Upper lobe of left lung (tissue), 6 donors: ENCODE measurements around the gene MUC5AC. TPM values are rescaled to one million over a fixed set of nuclear protein-coding genes. Genes with fewer than 3 reads are reported as not detected.
A peak's percentile ranks its signal among the peaks of the same experiment; 100 is the strongest.

Experiments used
- ATAC-seq, 2 donors: fragments of 200-7000 bp; cut with Tn5 transposase; one replicate each; pipeline ENCODE4 v1.9.1; 2022; ENCODE audit warnings: mild to moderate bottlenecking in 2 of 2, moderate library complexity in 2 of 2; ENCODE audit not compliant: low FRiP score in 2 of 2
- DNase-seq, 2 donors: peaks; one replicate each; pipeline ENCODE4 v3.0.0-alpha.2; 2019 to 2020
- H3K27ac ChIP-seq, 4 donors: fragments of 200-600 bp; sonication (generic); one replicate each; pipeline ENCODE4 v1.5.1; 2016 to 2019
- H3K27me3 ChIP-seq, 4 donors: fragments of 200-600 bp; sonication (generic); one replicate each; pipeline ENCODE4 v1.5.1; 2017 to 2019
- H3K36me3 ChIP-seq, 4 donors: fragments of 200-600 bp; sonication (generic); one replicate each; pipeline ENCODE4 v1.5.1; 2016 to 2019
- H3K4me1 ChIP-seq, 4 donors: fragments of 200-600 bp; sonication (generic); one replicate each; pipeline ENCODE4 v1.5.1; 2018 to 2019
- H3K4me3 ChIP-seq, 4 donors: fragments of 200-600 bp; sonication (generic); one replicate each; pipeline ENCODE4 v1.5.1; 2017 to 2019; ENCODE audit warnings: mild to moderate bottlenecking in 2 of 4, moderate library complexity in 1 of 4
- H3K9me3 ChIP-seq, 4 donors: fragments of 200-600 bp; sonication (generic); one replicate each; pipeline ENCODE4 v1.5.1; 2018 to 2019
- EP300 ChIP-seq, 4 donors: sonication (generic); formaldehyde crosslinking; IDR thresholded peaks; one replicate each; pipeline ENCODE4 v1.5.1; 2017; ENCODE audit warnings: antibody characterized with exemption in 4 of 4, control low read depth in 2 of 4
- POLR2A ChIP-seq, 4 donors: fragments of 450-650 bp; IDR thresholded peaks; one replicate each; pipeline ENCODE4 v1.5.1; 2016 to 2017; ENCODE audit warnings: antibody characterized with exemption in 4 of 4, mild to moderate bottlenecking in 2 of 4
- POLR2AphosphoS5 ChIP-seq, 2 donors: sonication (generic); formaldehyde crosslinking; IDR thresholded peaks; one replicate each; pipeline ENCODE4 v1.5.1; 2017; ENCODE audit warnings: antibody characterized with exemption in 2 of 2
- WGBS, 2 donors: methylation state at CpG; one replicate each; pipeline ENCODE4 v1.1.5; 2017 to 2018; 5-methylcytosine and 5-hydroxymethylcytosine counted together
- total RNA-seq, 6 donors: library from RNA; depleted of rRNA in 4 of 6; stranded (reverse); fragments of >200 nt in 4 of 6; gene quantifications; one replicate each; pipeline versions ENCODE4 v1.1.0 to v1.2.1, GENCODE V29; 2016 to 2021
- TF ChIP-seq, protein P1 (sequence below), 6 experiments: fragments of 450-650 bp in 4 of 6; fragments of 200-600 bp in 2 of 6; sonication (generic) in 2 of 6; IDR thresholded peaks; one replicate each; pipeline ENCODE4 v1.5.1; 2016 to 2019; ENCODE audit warnings: antibody characterized with exemption in 6 of 6
- donor health status: DM: no; HTN: no; CAD: no; lungs with moderate emphysema.
- donor health status: DM: no; HTN: yes; CAD: no; lungs with severe emphysema.

The MUC5AC gene
- total RNA-seq, 6 donors from 2014 or later: under 0.01 to 7.3 (median 0.78) TPM; not detected in 1

DNA sequence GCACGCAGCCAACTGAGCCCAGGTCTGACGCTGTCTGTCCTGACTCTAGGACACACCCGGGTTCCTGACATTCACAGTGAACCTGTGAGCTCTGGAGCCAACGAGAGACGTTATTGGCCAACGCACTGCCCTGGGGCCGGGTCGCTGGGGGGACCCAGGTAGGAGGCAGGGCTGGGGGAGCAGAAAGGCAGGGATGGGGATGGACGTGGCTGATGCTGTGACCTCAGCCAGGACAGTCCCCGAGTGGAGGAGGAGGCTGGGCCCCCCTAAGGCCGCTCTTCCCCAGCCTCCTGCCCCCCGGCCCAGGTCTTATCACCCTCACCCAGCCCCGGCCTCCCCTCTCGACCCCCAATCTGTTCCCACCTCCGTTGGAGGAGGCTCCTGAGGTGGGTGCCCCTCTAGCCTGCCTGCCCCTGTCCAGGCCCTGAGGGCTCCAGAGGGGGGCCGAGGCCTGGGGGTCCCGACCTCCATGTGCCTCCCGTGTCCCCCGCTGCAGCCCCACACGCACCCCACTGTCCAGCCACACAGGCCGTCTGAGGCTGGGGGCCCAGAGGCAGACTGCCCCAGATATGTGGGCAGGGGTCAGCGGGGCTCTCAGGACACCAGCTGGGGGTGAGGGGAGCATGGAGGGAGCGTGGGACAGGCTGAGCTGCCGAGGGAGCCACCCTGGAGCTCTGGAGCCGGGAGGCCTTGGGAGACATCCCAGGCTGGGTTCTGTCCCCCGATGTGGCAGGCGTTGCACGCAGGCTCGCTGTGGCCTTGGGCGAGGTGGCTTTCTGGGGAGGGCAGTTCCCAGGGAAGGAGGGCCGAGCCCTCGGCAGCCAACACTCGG, 29.2 kb upstream of the MUC5AC start:
- peak in 1 of 2 donors; percentile 13 for ATAC-seq
- H3K9me3 ChIP-seq: no peaks in the 10 kb centered on the region
- no peak overlapping the region for H3K4me3 ChIP-seq
- WGBS, 2 donors: 79 to 82% methylated on average over 6 to 31 of the region's 33 CpGs
- TF ChIP-seq POLR2AphosphoS5 (IDR thresholded peaks at IDR 0.05) (no peak), POLR2A (IDR thresholded peaks at IDR 0.05) (no peak), EP300 (IDR thresholded peaks at IDR 0.05) (no peak)
- TF ChIP-seq, protein P1, sequence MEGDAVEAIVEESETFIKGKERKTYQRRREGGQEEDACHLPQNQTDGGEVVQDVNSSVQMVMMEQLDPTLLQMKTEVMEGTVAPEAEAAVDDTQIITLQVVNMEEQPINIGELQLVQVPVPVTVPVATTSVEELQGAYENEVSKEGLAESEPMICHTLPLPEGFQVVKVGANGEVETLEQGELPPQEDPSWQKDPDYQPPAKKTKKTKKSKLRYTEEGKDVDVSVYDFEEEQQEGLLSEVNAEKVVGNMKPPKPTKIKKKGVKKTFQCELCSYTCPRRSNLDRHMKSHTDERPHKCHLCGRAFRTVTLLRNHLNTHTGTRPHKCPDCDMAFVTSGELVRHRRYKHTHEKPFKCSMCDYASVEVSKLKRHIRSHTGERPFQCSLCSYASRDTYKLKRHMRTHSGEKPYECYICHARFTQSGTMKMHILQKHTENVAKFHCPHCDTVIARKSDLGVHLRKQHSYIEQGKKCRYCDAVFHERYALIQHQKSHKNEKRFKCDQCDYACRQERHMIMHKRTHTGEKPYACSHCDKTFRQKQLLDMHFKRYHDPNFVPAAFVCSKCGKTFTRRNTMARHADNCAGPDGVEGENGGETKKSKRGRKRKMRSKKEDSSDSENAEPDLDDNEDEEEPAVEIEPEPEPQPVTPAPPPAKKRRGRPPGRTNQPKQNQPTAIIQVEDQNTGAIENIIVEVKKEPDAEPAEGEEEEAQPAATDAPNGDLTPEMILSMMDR (IDR thresholded peaks at IDR 0.05): no peak
- DNase-seq: peak; percentile 14 to 70
- no peaks in the 10 kb centered on the region for H3K4me1 ChIP-seq
- no peaks in the 10 kb centered on the region for H3K27me3 ChIP-seq
- no peaks in the 10 kb centered on the region for H3K36me3 ChIP-seq
- H3K27ac ChIP-seq: no peak overlapping the region

- H3K4me3 ChIP-seq: no peak overlapping the region
- H3K4me1 ChIP-seq: no peaks in the 10 kb centered on the region
- peaks cover 0 to 5% (median 2%) of the 10 kb centered on the region in 4 donors for H3K9me3 ChIP-seq
- ATAC-seq: peak in 1 of 2 donors; percentile 12
- H3K36me3 ChIP-seq: no peaks in the 10 kb centered on the region
- 78% methylated on average over 14 of the region's 17 CpGs; no CpG with 5 or more reads in 1 of the 2 donors for WGBS, 2 donors
- DNase-seq: peak; percentile 14 to 74
- H3K27ac ChIP-seq: no peak overlapping the region
- H3K27me3 ChIP-seq: no peaks in the 10 kb centered on the region
- TF ChIP-seq POLR2A (IDR thresholded peaks at IDR 0.05) (no peak), POLR2AphosphoS5 (IDR thresholded peaks at IDR 0.05) (no peak), EP300 (IDR thresholded peaks at IDR 0.05) (no peak)
- TF ChIP-seq, protein P1 (IDR thresholded peaks at IDR 0.05): no peak
Observed at GRCh38 chr11:1129143-1129610, 28.6 kb upstream of the MUC5AC start.

GRCh38 chr11:1129611-1130160, 28.1 kb upstream of the MUC5AC start:
- WGBS, 2 donors: 83 to 93% methylated on average over 5 to 18 of the region's 18 CpGs
- peak in 1 of 2 donors; percentile 4 for ATAC-seq

GRCh38 chr11:1130276-1131032, 27.3 kb upstream of the MUC5AC start:
- H3K27me3 ChIP-seq: no peaks in the 10 kb centered on the region
- H3K36me3 ChIP-seq: no peaks in the 10 kb centered on the region
- DNase-seq (peak; percentile 11 to 66), ATAC-seq (no peak)
- no peak for TF ChIP-seq EP300 (IDR thresholded peaks at IDR 0.05)
- TF ChIP-seq, protein P1 (IDR thresholded peaks at IDR 0.05): no peak
- TF ChIP-seq POLR2AphosphoS5 (IDR thresholded peaks at IDR 0.05): no peak
- TF ChIP-seq POLR2A (IDR thresholded peaks at IDR 0.05): no peak
- H3K4me3 ChIP-seq: no peak overlapping the region
- no peaks in the 10 kb centered on the region for H3K4me1 ChIP-seq
- 41 to 48% methylated on average over 11 to 13 of the region's 15 CpGs for WGBS, 2 donors
- no peak overlapping the region for H3K27ac ChIP-seq
- peaks cover 7 to 17% (median 13%) of the 10 kb centered on the region in 4 donors for H3K9me3 ChIP-seq

More at GRCh38 chr11:1129611-1130160, 28.1 kb upstream of the MUC5AC start:
- no peaks in the 10 kb centered on the region for H3K27me3 ChIP-seq
- no peak overlapping the region for H3K4me3 ChIP-seq
- H3K27ac ChIP-seq: no peak overlapping the region
- TF ChIP-seq EP300 (IDR thresholded peaks at IDR 0.05) (no peak), POLR2A (IDR thresholded peaks at IDR 0.05) (no peak), POLR2AphosphoS5 (IDR thresholded peaks at IDR 0.05) (no peak)
- TF ChIP-seq, protein P1 (IDR thresholded peaks at IDR 0.05): no peak
- H3K36me3 ChIP-seq: no peaks in the 10 kb centered on the region
- no peaks in the 10 kb centered on the region for H3K4me1 ChIP-seq
- peaks cover under 1 to 10% (median 6%) of the 10 kb centered on the region in 4 donors for H3K9me3 ChIP-seq
- DNase-seq: peak; percentile 14 to 71
